Measurements from ENCODE around the gene LSAMP. TPM values are rescaled to one million over a fixed set of nuclear protein-coding genes. Genes with fewer than 3 reads are reported as not detected.

The LSAMP gene
- total RNA-seq, 2 experiments from 2014 or later, result not detected

DNA sequence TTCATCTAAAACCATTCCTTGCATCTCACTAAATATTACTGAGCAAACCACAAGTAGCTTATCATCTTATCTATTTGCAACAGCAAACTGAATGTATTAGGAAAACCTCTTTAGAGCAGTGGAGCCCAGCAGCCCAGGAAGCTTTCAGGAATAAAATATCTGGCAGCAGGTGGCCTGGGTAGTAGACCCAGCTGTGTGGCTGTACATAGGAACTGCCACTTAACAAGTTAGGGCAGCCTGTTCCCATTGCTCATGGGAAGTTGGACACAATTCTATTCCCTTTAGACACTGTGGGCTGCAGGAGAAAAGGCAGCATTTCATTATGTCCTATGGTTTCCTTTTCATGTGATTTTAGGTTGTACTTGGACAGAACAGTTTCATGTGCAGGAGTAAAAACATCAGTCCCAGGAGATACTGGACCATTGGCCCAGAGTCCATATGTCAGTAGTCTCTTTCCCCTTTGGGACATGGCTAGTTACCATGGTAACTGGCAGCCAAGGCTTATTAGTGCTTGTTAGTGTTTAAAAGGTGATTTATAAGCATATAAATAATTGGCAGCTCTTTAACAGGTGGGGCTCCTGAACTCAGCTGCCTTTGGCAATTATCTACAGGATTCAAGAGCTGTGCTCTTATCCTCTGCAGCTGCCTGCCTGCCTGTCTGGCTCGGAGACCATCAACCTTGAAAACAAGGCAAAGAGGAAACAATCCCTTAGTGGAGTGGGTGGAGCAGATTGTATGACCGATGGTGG lies 28.9 kb upstream of the LSAMP start:
- Mint-ChIP-seq H3K36me3 (ENCODE audit: low read depth) (no peaks in the 10 kb centered on the region), H3K9me3 (peaks cover 11% of the 10 kb centered on the region), H3K4me1 (ENCODE audit: low read depth) (no peaks in the 10 kb centered on the region), H3K27me3 (no peaks in the 10 kb centered on the region), H3K4me3 (no peak overlapping the region), H3K27ac (no peak overlapping the region)
- TF ChIP-seq, protein P1, sequence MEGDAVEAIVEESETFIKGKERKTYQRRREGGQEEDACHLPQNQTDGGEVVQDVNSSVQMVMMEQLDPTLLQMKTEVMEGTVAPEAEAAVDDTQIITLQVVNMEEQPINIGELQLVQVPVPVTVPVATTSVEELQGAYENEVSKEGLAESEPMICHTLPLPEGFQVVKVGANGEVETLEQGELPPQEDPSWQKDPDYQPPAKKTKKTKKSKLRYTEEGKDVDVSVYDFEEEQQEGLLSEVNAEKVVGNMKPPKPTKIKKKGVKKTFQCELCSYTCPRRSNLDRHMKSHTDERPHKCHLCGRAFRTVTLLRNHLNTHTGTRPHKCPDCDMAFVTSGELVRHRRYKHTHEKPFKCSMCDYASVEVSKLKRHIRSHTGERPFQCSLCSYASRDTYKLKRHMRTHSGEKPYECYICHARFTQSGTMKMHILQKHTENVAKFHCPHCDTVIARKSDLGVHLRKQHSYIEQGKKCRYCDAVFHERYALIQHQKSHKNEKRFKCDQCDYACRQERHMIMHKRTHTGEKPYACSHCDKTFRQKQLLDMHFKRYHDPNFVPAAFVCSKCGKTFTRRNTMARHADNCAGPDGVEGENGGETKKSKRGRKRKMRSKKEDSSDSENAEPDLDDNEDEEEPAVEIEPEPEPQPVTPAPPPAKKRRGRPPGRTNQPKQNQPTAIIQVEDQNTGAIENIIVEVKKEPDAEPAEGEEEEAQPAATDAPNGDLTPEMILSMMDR (IDR thresholded peaks at IDR 0.05), result no peak
- CTCF ChIA-PET, result no interaction called here
- POLR2A ChIA-PET, result no interaction called here
- intact Hi-C loops (cut with micrococcal nuclease), result no loop called here
- DNase-seq, result no peak
- no peak for ATAC-seq

GRCh38 chr3:116473602-116474001 lies 28.3 kb upstream of the LSAMP start:
- TF ChIP-seq, protein P1 (IDR thresholded peaks at IDR 0.05), result no peak
- no peak overlapping the region for H3K4me3 Mint-ChIP-seq
- no peaks in the 10 kb centered on the region for H3K27me3 Mint-ChIP-seq
- no peak for DNase-seq
- H3K9me3 Mint-ChIP-seq, result peaks cover 8% of the 10 kb centered on the region
- ChIA-PET POLR2A (no interaction called here), CTCF (no interaction called here)
- ATAC-seq, result no peak
- H3K27ac Mint-ChIP-seq, result no peak overlapping the region
- H3K4me1 Mint-ChIP-seq (ENCODE audit: low read depth), result no peaks in the 10 kb centered on the region
- H3K36me3 Mint-ChIP-seq (ENCODE audit: low read depth), result no peaks in the 10 kb centered on the region
- intact Hi-C loops (cut with micrococcal nuclease), result no loop called here

DNA sequence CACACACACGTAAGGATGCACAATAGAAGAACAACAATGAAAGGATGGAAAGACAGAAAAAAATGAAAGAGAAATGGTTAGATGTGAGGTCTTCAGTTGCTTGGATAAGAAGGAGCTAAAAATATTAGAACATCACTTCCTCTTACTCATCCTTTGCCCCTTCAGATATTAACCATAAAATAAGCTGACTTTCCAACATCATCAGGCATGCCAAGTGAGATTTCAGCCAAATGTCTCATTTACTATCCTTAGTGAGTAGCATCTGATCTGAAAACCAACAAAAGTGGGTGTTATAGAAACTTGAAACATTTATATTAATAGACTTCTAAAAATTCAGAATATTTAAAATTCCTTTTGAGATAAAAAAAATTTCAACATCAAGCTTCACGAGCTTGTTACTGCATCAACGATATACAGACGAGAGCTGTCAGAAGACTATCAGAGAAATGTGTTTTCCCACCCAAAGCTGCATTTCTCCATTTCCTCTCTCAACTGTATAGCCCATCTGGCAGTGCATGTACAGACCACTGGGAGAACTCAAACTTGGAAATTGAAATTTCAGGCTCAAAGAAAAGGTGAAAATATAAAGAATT lies 25.4 kb upstream of the LSAMP start:
- no peak for ATAC-seq
- Mint-ChIP-seq H3K4me3 (no peak overlapping the region), H3K27ac (no peak overlapping the region), H3K36me3 (ENCODE audit: low read depth) (no peaks in the 10 kb centered on the region), H3K9me3 (peaks cover 3% of the 10 kb centered on the region), H3K4me1 (ENCODE audit: low read depth) (no peaks in the 10 kb centered on the region), H3K27me3 (no peaks in the 10 kb centered on the region)
- TF ChIP-seq, protein P1 (IDR thresholded peaks at IDR 0.05), result no peak
- POLR2A ChIA-PET, result no interaction called here
- no peak for DNase-seq
- intact Hi-C loops (cut with micrococcal nuclease), result no loop called here
- CTCF ChIA-PET, result no interaction called here

- TF ChIP-seq, protein P1 (IDR thresholded peaks at IDR 0.05), result no peak
- H3K4me1 Mint-ChIP-seq (ENCODE audit: low read depth), result no peaks in the 10 kb centered on the region
- ATAC-seq (no peak), DNase-seq (no peak)
- CTCF ChIA-PET, result no interaction called here
- POLR2A ChIA-PET, result no interaction called here
- intact Hi-C loops (cut with micrococcal nuclease), result no loop called here
- no peaks in the 10 kb centered on the region for H3K27me3 Mint-ChIP-seq
- H3K9me3 Mint-ChIP-seq, result peaks cover 3% of the 10 kb centered on the region
- H3K27ac Mint-ChIP-seq, result no peak overlapping the region
- no peaks in the 10 kb centered on the region for H3K36me3 Mint-ChIP-seq (ENCODE audit: low read depth)
- no peak overlapping the region for H3K4me3 Mint-ChIP-seq
Measured at GRCh38 chr3:116469546-116469945, 24.3 kb upstream of the LSAMP start.

DNA sequence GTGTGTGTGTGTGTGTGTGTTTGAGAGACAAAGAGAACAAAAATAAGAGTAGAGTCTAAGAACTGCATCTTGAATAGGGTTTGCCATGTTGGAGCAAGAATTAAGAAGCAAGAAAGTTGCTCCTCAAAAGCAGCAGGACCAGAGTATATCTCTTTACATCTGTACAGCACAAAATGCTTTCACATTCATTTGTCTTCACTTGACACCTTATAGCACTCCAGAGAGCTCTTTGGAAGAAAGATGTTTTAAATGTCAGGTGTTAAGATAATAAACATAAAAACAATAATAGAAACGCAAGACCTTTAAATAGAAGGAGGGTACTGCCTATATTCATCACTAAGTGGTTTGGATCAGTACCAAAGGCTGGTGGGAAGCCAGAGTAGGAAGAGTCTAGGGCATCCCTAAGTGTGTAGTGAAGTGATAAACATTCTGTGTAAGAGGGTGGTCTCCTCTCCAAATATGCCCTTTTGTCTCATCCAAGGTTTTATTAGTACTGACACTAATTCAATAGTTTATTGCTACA lies 19.1 kb upstream of the LSAMP start:
- ATAC-seq (no peak), DNase-seq (no peak)
- Mint-ChIP-seq H3K4me1 (ENCODE audit: low read depth) (no peaks in the 10 kb centered on the region), H3K27ac (no peak overlapping the region), H3K4me3 (no peak overlapping the region), H3K27me3 (no peaks in the 10 kb centered on the region), H3K9me3 (no peaks in the 10 kb centered on the region), H3K36me3 (ENCODE audit: low read depth) (no peaks in the 10 kb centered on the region)
- CTCF ChIA-PET, result no interaction called here
- POLR2A ChIA-PET, result interaction anchor here (0.6 kb wide), 1 partner anchor 779 kb away, joined by 3 read pairs; no protein-coding TSS in a partner anchor
- intact Hi-C loops (cut with micrococcal nuclease), result no loop called here
- TF ChIP-seq, protein P1 (IDR thresholded peaks at IDR 0.05), result no peak

Data from activated CD8-positive, alpha-beta T cell treated with anti-CD3 and anti-CD28 coated beads for 36 hours (primary cell).